HL-60/S4 treated with phorbol 12-myristate 13-acetate at 8.2 ng/mL for 4 days and 3 days (cell line): ENCODE measurements around the gene E2F8.

Experiments
- in situ Hi-C: fragments of 300-500 bp; cut with MboI; formaldehyde crosslinking; loops from 2 replicates; pipeline ENCODE4 v1.15.0; 2022; ENCODE audit warnings: low sequenced_read_pairs

The E2F8 gene

GRCh38 chr11:19220903-19221724 is 19.6 kb downstream of the E2F8 start:
- in situ Hi-C loops, result no loop called here

GRCh38 chr11:19218786-19219460 is 21.8 kb downstream of the E2F8 start:
- in situ Hi-C loops, result no loop called here

GRCh38 chr11:19218216-19218615 is 22.5 kb downstream of the E2F8 start:
- in situ Hi-C loops, result no loop called here

- in situ Hi-C loops, result no loop called here
These were observed 23.9 kb downstream of the E2F8 start for GRCh38 chr11:19216709-19217374.

- in situ Hi-C loops, result no loop called here
These were observed 24.7 kb downstream of the E2F8 start for GRCh38 chr11:19216021-19216420.

GRCh38 chr11:19209617-19210370 is 31.0 kb downstream of the E2F8 start:
- in situ Hi-C loops, result no loop called here

GRCh38 chr11:19208959-19209546 is 31.7 kb downstream of the E2F8 start:
- in situ Hi-C loops, result no loop called here

- in situ Hi-C loops, result no loop called here
These were observed 32.6 kb downstream of the E2F8 start for GRCh38 chr11:19208181-19208580.

- in situ Hi-C loops, result no loop called here
These were observed 35.9 kb downstream of the E2F8 start for GRCh38 chr11:19204836-19205235.

GRCh38 chr11:19201737-19202605 is 38.8 kb downstream of the E2F8 start, which contains the start of gene CSRP3:
CSRP3 (minus strand) TSS chr11:19201983; CDS start chr11:19192448, 9,535 bp downstream.
- in situ Hi-C loops, result no loop called here

- in situ Hi-C loops, result no loop called here
These were observed 40.1 kb downstream of the E2F8 start for GRCh38 chr11:19200410-19201201.

- in situ Hi-C loops, result no loop called here
These were observed 41.0 kb downstream of the E2F8 start for GRCh38 chr11:19199771-19200170.

GRCh38 chr11:19199048-19199447 is 41.7 kb downstream of the E2F8 start:
- in situ Hi-C loops, result no loop called here

GRCh38 chr11:19196432-19196831 is 44.3 kb downstream of the E2F8 start:
- in situ Hi-C loops, result no loop called here

GRCh38 chr11:19194620-19195308 is 46.0 kb downstream of the E2F8 start:
- in situ Hi-C loops, result no loop called here

GRCh38 chr11:19193916-19194315 is 46.8 kb downstream of the E2F8 start:
- in situ Hi-C loops, result no loop called here

- in situ Hi-C loops, result no loop called here
These were observed 49.1 kb downstream of the E2F8 start for GRCh38 chr11:19191530-19192169.

- in situ Hi-C loops, result no loop called here
These were observed 52.9 kb downstream of the E2F8 start for GRCh38 chr11:19187833-19188258.
